Spleen (tissue), 11 donors: Measurements from ENCODE around the gene HMSD. TPM values are rescaled to one million over a fixed set of nuclear protein-coding genes. Genes with fewer than 3 reads are reported as not detected.

ENCODE experiments used
- DNase-seq: peaks from one replicate; pipeline ENCODE4 v3.0.0-alpha.2; 2020
- H3K27ac ChIP-seq, 8 donors: fragments of 200-600 bp; sonication (generic) in 7 of 8; 1 replicate in 4 of 8; 2 replicates in 4 of 8; pipeline versions ENCODE4 v1.5.0 to v1.8.0; 2016 to 2021; ENCODE audit warnings: inconsistent platforms in 4 of 8, mild to moderate bottlenecking in 4 of 8, moderate library complexity in 1 of 8
- H3K27me3 ChIP-seq, 7 donors: fragments of 200-600 bp; sonication (generic) in 6 of 7; replicated peaks in 1 of 7; 1 replicate in 4 of 7; 2 replicates in 3 of 7; pipeline versions ENCODE4 v1.5.0 to v1.8.0; 2016 to 2021; ENCODE audit warnings: inconsistent platforms in 3 of 7, mild to moderate bottlenecking in 1 of 7
- H3K36me3 ChIP-seq, 6 donors: fragments of 200-600 bp; sonication (generic) in 5 of 6; 1 replicate in 4 of 6; 2 replicates in 2 of 6; pipeline versions ENCODE4 v1.5.0 to v1.8.0; 2016 to 2021; ENCODE audit warnings: inconsistent platforms in 2 of 6
- H3K4me1 ChIP-seq, 6 donors: fragments of 200-600 bp; sonication (generic) in 5 of 6; 1 replicate in 3 of 6; 2 replicates in 3 of 6; pipeline versions ENCODE4 v1.5.0 to v1.8.0; 2016 to 2021; ENCODE audit warnings: inconsistent platforms in 3 of 6
- H3K4me3 ChIP-seq, 8 donors: fragments of 200-600 bp; sonication (generic) in 7 of 8; 1 replicate in 4 of 8; 2 replicates in 4 of 8; pipeline versions ENCODE4 v1.5.0 to v1.8.0; 2016 to 2021; ENCODE audit warnings: inconsistent platforms in 4 of 8, mild to moderate bottlenecking in 4 of 8, moderate library complexity in 2 of 8
- H3K9me3 ChIP-seq, 8 donors: fragments of 200-600 bp; sonication (generic) in 7 of 8; 1 replicate in 4 of 8; 2 replicates in 4 of 8; pipeline versions ENCODE4 v1.5.0 to v1.8.0; 2016 to 2021; ENCODE audit warnings: inconsistent platforms in 4 of 8
- CTCF ChIP-seq, 11 experiments: fragments of 200-600 bp in 7 of 11; fragments of 450-650 bp in 4 of 11; sonication (generic) in 4 of 11; IDR thresholded peaks in 8 of 11; conservative IDR thresholded peaks in 3 of 11; 1 replicate in 7 of 11; 2 replicates in 4 of 11; pipeline versions ENCODE4 v1.4.0 to v1.8.0; 2016 to 2021; ENCODE audit warnings: antibody characterized with exemption in 11 of 11, inconsistent platforms in 4 of 11, mild to moderate bottlenecking in 1 of 11
- POLR2A ChIP-seq, 3 donors: fragments of 450-650 bp; IDR thresholded peaks; one replicate each; pipeline ENCODE4 v1.5.1; 2017; ENCODE audit warnings: antibody characterized with exemption in 3 of 3, mild to moderate bottlenecking in 1 of 3
- POLR2AphosphoS5 ChIP-seq, 3 donors: sonication (generic); formaldehyde crosslinking; IDR thresholded peaks; one replicate each; pipeline ENCODE4 v1.5.1; 2017; ENCODE audit warnings: antibody characterized with exemption in 3 of 3
- WGBS, 5 donors: extraction: QIAGEN DNeasy Blood & Tissue Kit in 3 of 5; methylation state at CpG; one replicate each; pipeline versions ENCODE4 v1.1.5 to v1.1.7; 2013 to 2018; 5-methylcytosine and 5-hydroxymethylcytosine counted together
- intact Hi-C: fragments of 100-400 bp; cut with DNase I; formaldehyde crosslinking; loops from one replicate; pipeline ENCODE4 v1.15.0; 2023; ENCODE audit warnings: low total_unique reads
- polyA plus RNA-seq, 3 donors: library from polyadenylated mRNA; stranded (reverse); fragments of 200-250 nt; gene quantifications; one replicate each; pipeline ENCODE4 v1.2.1, GENCODE V29; 2013
- total RNA-seq, 7 donors: library from RNA; depleted of rRNA in 3 of 7; stranded (reverse); fragments of >200 nt in 3 of 7; fragmentation: NEBNext Ultra II Directional in 4 of 7; extraction: Animal tissue kit (Norgen Biotek cat#: 25700) in 4 of 7; gene quantifications; one replicate each; pipeline versions ENCODE4 v1.1.0 to v1.2.1, GENCODE V29; 2016 to 2021
- donor health status: healthy with polysubstance abuse.
- donor health status: DM: no; HTN: no; CAD: no; lungs with moderate emphysema.
- donor health status: DM: no; HTN: no; CAD: no.
- donor health status: Bipolar disorder and iron deficiency.
- donor health status: healthy.
- donor health status: DM: no; HTN: no; CAD: no.
- donor health status: DM: yes; HTN: yes; CAD: no.

The HMSD gene
- total and polyA plus RNA-seq, 10 donors, result 0.23 to 2.2 (median 0.62) TPM; not detected in 3

GRCh38 chr18:63947051-63947790, 1.9 kb upstream of the HMSD start:
- no peak overlapping the region for H3K4me3 ChIP-seq
- no peaks in the 10 kb centered on the region for H3K36me3 ChIP-seq
- H3K27ac ChIP-seq, result no peak overlapping the region
- WGBS, 5 donors, result 64 to 88% (median 79%) methylated on average over 3 of the region's 3 CpGs
- H3K4me1 ChIP-seq, result peaks cover 3 to 14% (median 12%) of the 10 kb centered on the region in 6 donors
- H3K27me3 ChIP-seq, result peaks cover 0 to 27% (median 0%) of the 10 kb centered on the region in 7 donors
- intact Hi-C loops, result no loop called here
- TF ChIP-seq CTCF (IDR thresholded peaks at IDR 0.05 in 8 of 11, conservative IDR thresholded peaks at IDR 0.05 in 3 of 11) (no peak), POLR2AphosphoS5 (IDR thresholded peaks at IDR 0.05) (no peak), POLR2A (IDR thresholded peaks at IDR 0.05) (no peak)
- DNase-seq, result no peak
- peaks cover 0 to 2% (median 0%) of the 10 kb centered on the region in 8 donors for H3K9me3 ChIP-seq

GRCh38 chr18:63951302-63951705, 2.2 kb downstream of the HMSD start:
- TF ChIP-seq POLR2A (IDR thresholded peaks at IDR 0.05) (no peak), POLR2AphosphoS5 (IDR thresholded peaks at IDR 0.05) (no peak), CTCF (IDR thresholded peaks at IDR 0.05 in 8 of 11, conservative IDR thresholded peaks at IDR 0.05 in 3 of 11) (no peak)
- no peak for DNase-seq
- Histone ChIP-seq H3K27me3 (peaks cover 0 to 17% (median 0%) of the 10 kb centered on the region in 7 donors), H3K27ac (no peak overlapping the region), H3K36me3 (no peaks in the 10 kb centered on the region), H3K9me3 (no peaks in the 10 kb centered on the region), H3K4me3 (no peak overlapping the region), H3K4me1 (peaks cover 3 to 14% (median 12%) of the 10 kb centered on the region in 6 donors)
- intact Hi-C loops, result no loop called here
- WGBS, 5 donors, result 66 to 76% (median 69%) methylated on average over 4 of the region's 4 CpGs

GRCh38 chr18:63953811-63954210, 4.7 kb downstream of the HMSD start:
- no peak overlapping the region for H3K4me3 ChIP-seq
- TF ChIP-seq CTCF (IDR thresholded peaks at IDR 0.05 in 8 of 11, conservative IDR thresholded peaks at IDR 0.05 in 3 of 11) (no peak), POLR2AphosphoS5 (IDR thresholded peaks at IDR 0.05) (no peak), POLR2A (IDR thresholded peaks at IDR 0.05) (no peak)
- DNase-seq, result no peak
- intact Hi-C loops, result no loop called here
- peaks cover 0 to 10% (median 8%) of the 10 kb centered on the region in 6 donors for H3K4me1 ChIP-seq
- H3K36me3 ChIP-seq, result no peaks in the 10 kb centered on the region
- peaks cover 0 to 6% (median 0%) of the 10 kb centered on the region in 7 donors for H3K27me3 ChIP-seq
- 55 to 59% (median 59%) methylated on average over 5 of the region's 5 CpGs for WGBS, 5 donors
- H3K9me3 ChIP-seq, result no peaks in the 10 kb centered on the region
- H3K27ac ChIP-seq, result no peak overlapping the region

GRCh38 chr18:63956755-63957154, 7.7 kb downstream of the HMSD start:
- intact Hi-C loops, result no loop called here
- Histone ChIP-seq H3K4me1 (no peaks in the 10 kb centered on the region), H3K27me3 (peaks cover 0 to 6% (median 0%) of the 10 kb centered on the region in 7 donors), H3K4me3 (no peak overlapping the region), H3K36me3 (no peaks in the 10 kb centered on the region), H3K27ac (no peak overlapping the region), H3K9me3 (no peaks in the 10 kb centered on the region)
- 62 to 71% (median 65%) methylated on average over 4 of the region's 4 CpGs for WGBS, 5 donors
- DNase-seq, result no peak
- TF ChIP-seq POLR2AphosphoS5 (IDR thresholded peaks at IDR 0.05), result no peak
